HCT116 (cell line): ENCODE measurements around the gene TMC6. TPM values are rescaled to one million over a fixed set of nuclear protein-coding genes. Genes with fewer than 3 reads are reported as not detected.

Experiments
- ATAC-seq: fragments of 200-7000 bp; cut with Tn5 transposase; 2 replicates; pipeline ENCODE4 v1.9.1; 2020; ENCODE audit warnings: mild to moderate bottlenecking, moderate library complexity
- BruUV-seq: library from RNA; stranded (reverse); fragments of 400-500 nt; replicated peaks from 2 replicates; lab custom pipeline; 2021; lab: Mats Ljungman, UMichigan
- CTCF ChIA-PET: fragments of 300-600 bp; sonication (Branson Sonifier 250); formaldehyde crosslinking; loops from one replicate; lab custom pipeline; 2021; ENCODE audit warnings: antibody characterized with exemption; lab: Charles Lee
- POLR2A ChIA-PET: fragments of 300-600, 350-600 bp; sonication (Branson Sonifier 250); formaldehyde crosslinking; loops from one replicate; lab custom pipeline; 2021; ENCODE audit warnings: antibody characterized with exemption; lab: Charles Lee
- RAD21 ChIA-PET, 2 experiments: fragments of 300-600 bp; sonication (Branson Sonifier 250); formaldehyde crosslinking; loops; one replicate each; lab custom pipeline; 2023; ENCODE audit warnings: low total read pairs in 2 of 2; ENCODE audit not compliant: uncharacterized antibody in 2 of 2, unreplicated experiment in 2 of 2, low non-redundant PET in 1 of 2; lab: Charles Lee
- DNase-seq: peaks from one replicate; pipeline ENCODE4 v3.0.0-alpha.2; 2010; ENCODE audit warnings: low read depth, low spot score
- H2AFZ ChIP-seq: fragments of 200-600 bp; shearing (Covaris generic), sonication (generic); 2 replicates; pipeline ENCODE4 v1.6.1; 2017; ENCODE audit warnings: low read depth, mixed run types, mixed read lengths, antibody characterized with exemption, low read length; ENCODE audit not compliant: poor library complexity, severe bottlenecking
- H3K27ac ChIP-seq: 2 replicates; pipeline ENCODE4 v1.5.1; 2012; ENCODE audit warnings: low read depth, low read length
- H3K27me3 ChIP-seq: fragments of 200-600 bp; sonication (generic); 2 replicates; pipeline ENCODE4 v1.6.1; 2016; ENCODE audit warnings: mixed run types, low read length, mixed read lengths; ENCODE audit not compliant: insufficient read depth
- H3K36me3 ChIP-seq, 2 experiments: fragments of 200-500 bp in 1 of 2; fragments of 200-600 bp in 1 of 2; sonication (Bioruptor generic) in 1 of 2; sonication (generic) in 1 of 2; 2 replicates each; pipeline versions ENCODE4 v1.5.1 to v1.6.1; 2014 to 2016; ENCODE audit warnings: low read length in 2 of 2, inconsistent platforms in 1 of 2, mixed read lengths in 1 of 2, mixed run types in 1 of 2; ENCODE audit not compliant: insufficient read depth in 2 of 2, control insufficient read depth in 1 of 2
- H3K4me1 ChIP-seq, 2 experiments: fragments of 200-600 bp in 1 of 2; sonication (generic) in 1 of 2; 2 replicates each; pipeline versions ENCODE4 v1.5.1 to v1.6.1; 2012 to 2017; ENCODE audit warnings: low read length in 2 of 2, inconsistent platforms in 1 of 2, mild to moderate bottlenecking in 1 of 2, mixed read lengths in 1 of 2, mixed run types in 1 of 2, moderate library complexity in 1 of 2; ENCODE audit not compliant: insufficient read depth in 2 of 2, control insufficient read depth in 1 of 2
- H3K4me2 ChIP-seq: fragments of 200-600 bp; sonication (generic); 2 replicates; pipeline ENCODE4 v1.6.1; 2017; ENCODE audit warnings: mixed run types, low read length, mixed read lengths
- H3K4me3 ChIP-seq, 2 experiments: fragments of 200-600 bp in 1 of 2; sonication (generic) in 1 of 2; replicated peaks in 1 of 2; 2 replicates each; pipeline ENCODE4 v1.5.1; 2011 to 2016; ENCODE audit warnings: low read length in 2 of 2, control low read depth in 1 of 2, low read depth in 1 of 2, mild to moderate bottlenecking in 1 of 2, mixed read lengths in 1 of 2, mixed run types in 1 of 2
- H3K79me2 ChIP-seq: fragments of 200-600 bp; sonication (generic); 2 replicates; pipeline ENCODE4 v1.6.1; 2017; ENCODE audit warnings: mild to moderate bottlenecking, mixed run types, low read length, moderate library complexity, mixed read lengths; ENCODE audit not compliant: insufficient read depth
- H3K9ac ChIP-seq: fragments of 200-600 bp; sonication (generic); 2 replicates; pipeline ENCODE4 v1.6.1; 2016; ENCODE audit warnings: low read length, mixed read lengths
- H3K9me2 ChIP-seq: fragments of 200-600 bp; sonication (generic), shearing (Covaris generic); 2 replicates; pipeline ENCODE4 v1.6.1; 2017; ENCODE audit warnings: mixed run types, mild to moderate bottlenecking, moderate library complexity; ENCODE audit not compliant: insufficient read depth
- H3K9me3 ChIP-seq, 2 experiments: fragments of 200-500 bp in 1 of 2; fragments of 200-600 bp in 1 of 2; sonication (Bioruptor generic) in 1 of 2; sonication (generic) in 1 of 2; 2 replicates each; pipeline ENCODE4 v1.6.1; 2014 to 2017; ENCODE audit warnings: low read length in 2 of 2, mixed read lengths in 2 of 2, inconsistent platforms in 1 of 2, low read depth in 1 of 2, mild to moderate bottlenecking in 1 of 2, mixed run types in 1 of 2, moderate library complexity in 1 of 2; ENCODE audit not compliant: control insufficient read depth in 1 of 2, insufficient read depth in 1 of 2
- H4K20me1 ChIP-seq: fragments of 200-600 bp; sonication (generic), shearing (Covaris generic); 2 replicates; pipeline ENCODE4 v1.6.1; 2017; ENCODE audit warnings: mixed run types, mild to moderate bottlenecking, moderate library complexity; ENCODE audit not compliant: insufficient read depth
- CEBPB ChIP-seq: IDR thresholded peaks from 2 replicates; pipeline ENCODE4 v1.6.1; 2012; ENCODE audit warnings: low read depth
- EGR1 ChIP-seq: IDR thresholded peaks from 2 replicates; pipeline ENCODE4 v1.6.1; 2012; ENCODE audit warnings: low read depth
- EZH2 ChIP-seq: fragments of 200-600 bp; sonication (generic); IDR thresholded peaks from 2 replicates; pipeline ENCODE4 v1.6.1; 2017; ENCODE audit warnings: antibody characterized with exemption, mixed run types
- FOSL1 ChIP-seq: IDR thresholded peaks from 2 replicates; pipeline ENCODE4 v1.6.1; 2012; ENCODE audit warnings: low read depth
- JUND ChIP-seq: IDR thresholded peaks from 2 replicates; pipeline ENCODE4 v1.6.1; 2012
- POLR2A ChIP-seq: IDR thresholded peaks from 2 replicates; pipeline ENCODE4 v1.7.0; 2011; ENCODE audit warnings: borderline replicate concordance; ENCODE audit not compliant: insufficient read depth, insufficient read length; ENCODE audit errors: extremely low read depth
- POLR2AphosphoS5 ChIP-seq: IDR thresholded peaks from 2 replicates; pipeline ENCODE4 v1.6.1; 2011; ENCODE audit warnings: mild to moderate bottlenecking, low read depth, low read length, moderate library complexity
- SIN3A ChIP-seq: IDR thresholded peaks from 2 replicates; pipeline ENCODE4 v1.6.1; 2012; ENCODE audit warnings: low read depth
- YY1 ChIP-seq: IDR thresholded peaks from 2 replicates; pipeline ENCODE4 v1.6.1; 2011; ENCODE audit warnings: low read length, low read depth, moderate library complexity, mild to moderate bottlenecking; ENCODE audit not compliant: insufficient replicate concordance; ENCODE audit errors: extremely low read depth
- ZFX ChIP-seq: fragments of 450-650 bp; IDR thresholded peaks from 2 replicates; pipeline ENCODE4 v1.6.1; 2017
- intact Hi-C: fragments of 100-400 bp; cut with micrococcal nuclease; formaldehyde crosslinking; loops from 2 replicates; pipeline ENCODE4 v1.10.0; 2022
- total RNA-seq: library from RNA; stranded (reverse); gene quantifications from one replicate; pipeline ENCODE4 v1.2.1, GENCODE V29; 2021; ENCODE audit not compliant: unreplicated experiment
- TF ChIP-seq, protein P1 (sequence below): IDR thresholded peaks from 2 replicates; pipeline ENCODE4 v1.6.1; 2012
- TF ChIP-seq, protein P2 (sequence below): IDR thresholded peaks from 2 replicates; pipeline ENCODE4 v1.6.1; 2012; ENCODE audit warnings: low read depth
- TF ChIP-seq, protein P3 (sequence below): IDR thresholded peaks from 2 replicates; pipeline ENCODE4 v1.6.1; 2011; ENCODE audit warnings: mild to moderate bottlenecking, low read length, moderate library complexity; ENCODE audit not compliant: insufficient replicate concordance; ENCODE audit errors: extremely low read depth
- TF ChIP-seq, protein P4 (sequence below): IDR thresholded peaks from 2 replicates; pipeline ENCODE4 v1.6.1; 2012
- TF ChIP-seq, protein P5 (sequence below), 3 experiments: fragments of 200-600 bp in 1 of 3; sonication (generic) in 1 of 3; IDR thresholded peaks in 2 of 3; conservative IDR thresholded peaks in 1 of 3; 2 replicates each; pipeline ENCODE4 v1.5.1; 2012 to 2017; ENCODE audit warnings: low read depth in 2 of 3, low read length in 2 of 3, antibody characterized with exemption in 1 of 3, borderline replicate concordance in 1 of 3, control low read depth in 1 of 3, mild to moderate bottlenecking in 1 of 3, mixed read lengths in 1 of 3, mixed run types in 1 of 3, moderate library complexity in 1 of 3; ENCODE audit not compliant: insufficient read depth in 1 of 3

Gene TMC6
- total RNA-seq, 1 experiment from 2014 or later, result 142 TPM

DNA sequence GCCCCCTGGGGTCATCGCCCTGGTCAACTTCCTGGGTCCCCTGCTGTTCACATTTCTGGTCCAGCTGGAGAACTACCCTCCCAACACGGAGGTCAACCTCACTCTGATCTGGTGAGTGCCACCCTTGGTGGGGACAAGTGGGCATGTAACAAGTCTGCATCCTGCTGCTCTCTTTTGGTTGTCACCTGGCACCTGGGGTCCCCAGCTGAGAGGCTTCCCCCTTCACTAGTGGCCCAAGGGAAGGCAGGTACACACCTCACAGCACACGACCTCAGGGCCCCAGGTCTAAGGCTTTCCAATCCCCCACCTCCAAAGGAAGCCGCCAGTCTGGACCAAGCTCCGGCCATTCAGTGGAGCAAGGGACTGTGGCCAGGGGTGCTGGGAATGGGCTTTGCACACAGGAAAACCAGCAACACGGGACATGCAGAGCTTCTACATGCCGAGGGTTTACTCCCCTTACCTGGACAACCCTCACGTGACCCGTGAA is 6.4 kb upstream of the TMC6 start:
- H3K27me3 ChIP-seq, result no peaks in the 10 kb centered on the region
- no peak for ATAC-seq
- H3K27ac ChIP-seq, result no peak overlapping the region
- POLR2A ChIA-PET, result interaction anchor here (1.3 to 1.6 kb wide), 2 partner anchors 41 to 52 kb away, joined by 3 to 5 read pairs; partner anchors contain the start of genes AFMID and TK1
- H4K20me1 ChIP-seq, result no peaks in the 10 kb centered on the region
- intact Hi-C loops, result loop anchor here (1.0 kb wide), 1 partner anchor 116 kb away; no protein-coding TSS in a partner anchor
- no peaks in the 10 kb centered on the region for H3K79me2 ChIP-seq
- no peak for DNase-seq
- RAD21 ChIA-PET, result no interaction called here
- no peaks in the 10 kb centered on the region for H3K9me2 ChIP-seq
- H3K9ac ChIP-seq, result no peak overlapping the region
- BruUV-seq, result no TSS peak
- no peak overlapping the region for H2AFZ ChIP-seq
- TF ChIP-seq JUND (no peak), EZH2 (no peak), POLR2A (no peak), CEBPB (no peak), YY1 (no peak), POLR2AphosphoS5 (no peak), SIN3A (no peak), ZFX (no peak), EGR1 (no peak), FOSL1 (no peak)
- TF ChIP-seq, protein P1, sequence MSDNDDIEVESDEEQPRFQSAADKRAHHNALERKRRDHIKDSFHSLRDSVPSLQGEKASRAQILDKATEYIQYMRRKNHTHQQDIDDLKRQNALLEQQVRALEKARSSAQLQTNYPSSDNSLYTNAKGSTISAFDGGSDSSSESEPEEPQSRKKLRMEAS, result no peak
- TF ChIP-seq, protein P2, sequence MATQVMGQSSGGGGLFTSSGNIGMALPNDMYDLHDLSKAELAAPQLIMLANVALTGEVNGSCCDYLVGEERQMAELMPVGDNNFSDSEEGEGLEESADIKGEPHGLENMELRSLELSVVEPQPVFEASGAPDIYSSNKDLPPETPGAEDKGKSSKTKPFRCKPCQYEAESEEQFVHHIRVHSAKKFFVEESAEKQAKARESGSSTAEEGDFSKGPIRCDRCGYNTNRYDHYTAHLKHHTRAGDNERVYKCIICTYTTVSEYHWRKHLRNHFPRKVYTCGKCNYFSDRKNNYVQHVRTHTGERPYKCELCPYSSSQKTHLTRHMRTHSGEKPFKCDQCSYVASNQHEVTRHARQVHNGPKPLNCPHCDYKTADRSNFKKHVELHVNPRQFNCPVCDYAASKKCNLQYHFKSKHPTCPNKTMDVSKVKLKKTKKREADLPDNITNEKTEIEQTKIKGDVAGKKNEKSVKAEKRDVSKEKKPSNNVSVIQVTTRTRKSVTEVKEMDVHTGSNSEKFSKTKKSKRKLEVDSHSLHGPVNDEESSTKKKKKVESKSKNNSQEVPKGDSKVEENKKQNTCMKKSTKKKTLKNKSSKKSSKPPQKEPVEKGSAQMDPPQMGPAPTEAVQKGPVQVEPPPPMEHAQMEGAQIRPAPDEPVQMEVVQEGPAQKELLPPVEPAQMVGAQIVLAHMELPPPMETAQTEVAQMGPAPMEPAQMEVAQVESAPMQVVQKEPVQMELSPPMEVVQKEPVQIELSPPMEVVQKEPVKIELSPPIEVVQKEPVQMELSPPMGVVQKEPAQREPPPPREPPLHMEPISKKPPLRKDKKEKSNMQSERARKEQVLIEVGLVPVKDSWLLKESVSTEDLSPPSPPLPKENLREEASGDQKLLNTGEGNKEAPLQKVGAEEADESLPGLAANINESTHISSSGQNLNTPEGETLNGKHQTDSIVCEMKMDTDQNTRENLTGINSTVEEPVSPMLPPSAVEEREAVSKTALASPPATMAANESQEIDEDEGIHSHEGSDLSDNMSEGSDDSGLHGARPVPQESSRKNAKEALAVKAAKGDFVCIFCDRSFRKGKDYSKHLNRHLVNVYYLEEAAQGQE, result no peak
- TF ChIP-seq, protein P3, sequence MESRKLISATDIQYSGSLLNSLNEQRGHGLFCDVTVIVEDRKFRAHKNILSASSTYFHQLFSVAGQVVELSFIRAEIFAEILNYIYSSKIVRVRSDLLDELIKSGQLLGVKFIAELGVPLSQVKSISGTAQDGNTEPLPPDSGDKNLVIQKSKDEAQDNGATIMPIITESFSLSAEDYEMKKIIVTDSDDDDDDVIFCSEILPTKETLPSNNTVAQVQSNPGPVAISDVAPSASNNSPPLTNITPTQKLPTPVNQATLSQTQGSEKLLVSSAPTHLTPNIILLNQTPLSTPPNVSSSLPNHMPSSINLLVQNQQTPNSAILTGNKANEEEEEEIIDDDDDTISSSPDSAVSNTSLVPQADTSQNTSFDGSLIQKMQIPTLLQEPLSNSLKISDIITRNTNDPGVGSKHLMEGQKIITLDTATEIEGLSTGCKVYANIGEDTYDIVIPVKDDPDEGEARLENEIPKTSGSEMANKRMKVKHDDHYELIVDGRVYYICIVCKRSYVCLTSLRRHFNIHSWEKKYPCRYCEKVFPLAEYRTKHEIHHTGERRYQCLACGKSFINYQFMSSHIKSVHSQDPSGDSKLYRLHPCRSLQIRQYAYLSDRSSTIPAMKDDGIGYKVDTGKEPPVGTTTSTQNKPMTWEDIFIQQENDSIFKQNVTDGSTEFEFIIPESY, result no peak
- TF ChIP-seq, protein P4, sequence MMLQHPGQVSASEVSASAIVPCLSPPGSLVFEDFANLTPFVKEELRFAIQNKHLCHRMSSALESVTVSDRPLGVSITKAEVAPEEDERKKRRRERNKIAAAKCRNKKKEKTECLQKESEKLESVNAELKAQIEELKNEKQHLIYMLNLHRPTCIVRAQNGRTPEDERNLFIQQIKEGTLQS, result no peak
- TF ChIP-seq, protein P5, sequence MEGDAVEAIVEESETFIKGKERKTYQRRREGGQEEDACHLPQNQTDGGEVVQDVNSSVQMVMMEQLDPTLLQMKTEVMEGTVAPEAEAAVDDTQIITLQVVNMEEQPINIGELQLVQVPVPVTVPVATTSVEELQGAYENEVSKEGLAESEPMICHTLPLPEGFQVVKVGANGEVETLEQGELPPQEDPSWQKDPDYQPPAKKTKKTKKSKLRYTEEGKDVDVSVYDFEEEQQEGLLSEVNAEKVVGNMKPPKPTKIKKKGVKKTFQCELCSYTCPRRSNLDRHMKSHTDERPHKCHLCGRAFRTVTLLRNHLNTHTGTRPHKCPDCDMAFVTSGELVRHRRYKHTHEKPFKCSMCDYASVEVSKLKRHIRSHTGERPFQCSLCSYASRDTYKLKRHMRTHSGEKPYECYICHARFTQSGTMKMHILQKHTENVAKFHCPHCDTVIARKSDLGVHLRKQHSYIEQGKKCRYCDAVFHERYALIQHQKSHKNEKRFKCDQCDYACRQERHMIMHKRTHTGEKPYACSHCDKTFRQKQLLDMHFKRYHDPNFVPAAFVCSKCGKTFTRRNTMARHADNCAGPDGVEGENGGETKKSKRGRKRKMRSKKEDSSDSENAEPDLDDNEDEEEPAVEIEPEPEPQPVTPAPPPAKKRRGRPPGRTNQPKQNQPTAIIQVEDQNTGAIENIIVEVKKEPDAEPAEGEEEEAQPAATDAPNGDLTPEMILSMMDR (IDR thresholded peaks at IDR 0.05 in 2 of 3, conservative IDR thresholded peaks at IDR 0.05 in 1 of 3; ENCODE audit: borderline replicate concordance in 1 of 3, insufficient read depth in 1 of 3, low read depth in 2 of 3, low read length in 2 of 3), result no peak
- H3K4me2 ChIP-seq, result no peak overlapping the region; the same call in 1 of the 2 replicates
- H3K9me3 ChIP-seq, result no peaks in the 10 kb centered on the region
- no peak overlapping the region for H3K4me3 ChIP-seq
- H3K36me3 ChIP-seq, result no peaks in the 10 kb centered on the region
- CTCF ChIA-PET, result interaction anchor here (0.9 to 2.1 kb wide), 4 partner anchors 10 to 64 kb away, joined by 3 to 8 read pairs (median 4); no protein-coding TSS in a partner anchor
- H3K4me1 ChIP-seq, result peaks cover 41 to 76% of the 10 kb centered on the region in 2 experiments
